Keratinocyte (primary cell): ENCODE data around the gene ACKR3.

Source experiments
- CTCF ChIP-seq, 3 experiments: IDR thresholded peaks in 1 of 3; conservative IDR thresholded peaks in 1 of 3; optimal IDR thresholded peaks in 1 of 3; 2 replicates in 2 of 3; 3 replicates in 1 of 3; pipeline versions ENCODE3 to v1.5.1; 2011; ENCODE audit warnings: low read length in 3 of 3, mild to moderate bottlenecking in 3 of 3, moderate library complexity in 2 of 3, control low read depth in 1 of 3, inconsistent platforms in 1 of 3; ENCODE audit not compliant: insufficient read depth in 2 of 3; ENCODE audit errors: extremely low read depth in 1 of 3
- EZH2 ChIP-seq: IDR thresholded peaks from one replicate; pipeline ENCODE4 v1.6.1; 2012; ENCODE audit warnings: inconsistent platforms, mild to moderate bottlenecking, low read length, moderate library complexity

- TF ChIP-seq CTCF (optimal IDR thresholded peaks at IDR 0.05 in 1 of 3, IDR thresholded peaks at IDR 0.05 in 1 of 3, conservative IDR thresholded peaks at IDR 0.05 in 1 of 3; ENCODE audit: extremely low read depth in 1 of 3, insufficient read depth in 2 of 3, low read length in 3 of 3) (no peak), EZH2 (no peak)
Observed at GRCh38 chr2:236613612-236614011, 44.0 kb downstream of the ACKR3 start.
